Measurements from ENCODE around the gene KCNIP3.
A peak's percentile ranks its signal among the peaks of the same experiment; 100 is the strongest.
"Not testable (repeated sequence)": the region's sequence is repeated elsewhere in the genome, so short reads cannot be mapped to it uniquely, and the experiment has no call there.

Gene KCNIP3

GRCh38 chr2:95389245-95390119 lies 92.3 kb downstream of the KCNIP3 start:
- peak; percentile 30 for DNase-seq

DNA sequence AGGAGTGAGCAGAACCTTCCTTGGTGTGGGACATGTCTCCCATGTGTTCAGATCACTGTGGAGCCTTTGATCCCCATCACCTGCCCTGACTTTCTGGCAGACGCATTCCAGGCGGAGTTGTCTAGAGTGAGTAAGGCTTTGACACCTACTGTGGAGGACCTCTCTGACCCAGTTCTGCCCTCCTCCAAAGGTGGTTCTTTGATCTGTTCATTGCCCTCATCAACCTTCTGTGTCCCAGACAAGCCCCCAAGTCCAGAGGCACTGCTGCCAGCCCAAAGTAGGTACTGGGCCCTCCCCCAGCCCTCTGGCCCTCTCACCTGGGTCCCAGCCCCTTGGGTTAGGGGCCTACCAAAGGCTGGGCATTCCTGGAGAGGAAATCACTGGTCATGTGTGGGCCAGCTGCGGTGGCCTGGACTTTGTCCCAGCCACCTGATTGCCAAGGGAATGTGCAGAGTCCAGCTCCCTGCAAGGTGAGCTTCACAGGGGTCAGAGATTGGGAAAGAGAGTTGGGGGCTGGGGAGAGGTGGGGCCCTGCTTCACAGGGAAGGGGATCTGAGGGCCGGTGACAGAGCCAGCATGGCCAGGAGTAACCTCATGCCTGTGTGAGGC lies 93.2 kb downstream of the KCNIP3 start:
- DNase-seq = no peak

DNA sequence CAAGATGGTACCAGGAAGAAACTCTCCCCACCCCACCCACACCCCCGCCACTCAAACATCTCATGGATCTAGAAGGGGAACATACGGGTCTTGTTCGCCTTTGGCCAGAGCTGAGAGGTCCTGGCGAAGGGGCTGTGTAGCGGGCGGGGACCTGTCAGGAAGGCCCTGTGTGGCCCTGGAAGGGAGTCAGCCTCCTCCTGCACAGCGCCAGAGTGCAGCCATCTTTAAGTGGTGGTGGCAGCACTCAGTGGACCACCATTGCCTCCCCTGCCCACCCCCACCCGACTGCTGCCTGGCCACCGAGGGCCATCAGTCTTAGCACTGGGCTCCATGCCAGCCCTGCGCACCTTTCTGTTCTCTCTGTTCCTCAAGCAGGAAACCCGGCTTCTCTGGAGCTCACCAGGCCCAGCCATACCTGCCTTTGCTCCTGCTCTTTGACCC lies 93.8 kb downstream of the KCNIP3 start:
- DNase-seq = no peak

DNA sequence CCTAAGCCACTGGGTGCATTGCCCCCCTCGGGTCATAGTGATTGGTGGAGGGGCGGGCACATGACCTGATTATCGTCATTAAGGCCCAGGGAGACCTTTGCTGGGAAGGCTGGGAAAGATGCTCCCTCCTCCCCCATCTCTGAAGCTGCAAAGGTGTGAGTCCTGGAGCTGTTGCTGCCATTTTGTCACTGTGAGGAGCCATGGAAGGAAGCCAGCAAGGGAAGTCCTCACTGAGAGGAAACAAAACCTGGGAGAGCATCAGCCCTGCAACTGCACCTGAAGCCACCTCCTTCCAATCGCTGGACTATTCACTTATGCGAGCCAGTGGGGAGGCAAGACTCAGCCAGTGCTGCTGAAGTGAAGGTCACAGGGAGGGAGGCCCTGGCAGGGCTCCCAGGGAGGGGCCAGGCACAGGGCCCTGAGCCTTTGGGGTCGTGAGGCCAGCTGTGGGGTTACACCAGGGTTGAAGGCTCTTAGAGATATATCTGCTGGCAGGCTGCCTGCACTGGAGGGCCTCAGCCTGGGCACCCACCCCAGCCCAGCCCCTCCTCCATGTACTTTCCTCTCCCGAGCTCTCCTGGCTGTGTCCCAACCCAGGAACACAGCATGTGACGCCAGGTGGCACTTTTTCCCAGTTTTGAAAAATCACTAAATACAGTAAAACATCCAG lies 94.6 kb downstream of the KCNIP3 start:
- no peak for DNase-seq

DNA sequence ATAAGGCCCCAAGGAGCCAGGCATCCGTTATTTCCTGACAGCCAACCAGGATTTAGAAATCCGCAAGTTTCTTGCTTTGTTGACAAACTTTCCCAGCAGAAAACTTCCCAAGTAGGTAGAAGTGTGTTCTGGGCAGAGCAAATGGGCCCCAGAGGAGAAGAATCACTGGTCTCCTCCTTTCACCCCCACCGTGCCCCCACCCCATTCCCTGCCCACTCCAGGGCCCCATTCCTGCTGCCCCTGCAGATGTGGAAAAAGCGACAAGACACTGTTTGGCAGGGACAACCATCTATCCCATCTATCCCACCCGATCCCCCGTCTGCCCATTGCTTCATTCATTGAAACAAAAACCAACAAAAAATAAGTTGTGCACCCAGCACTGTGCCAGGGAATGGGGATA lies 95.2 kb downstream of the KCNIP3 start:
- no peak for DNase-seq

DNA sequence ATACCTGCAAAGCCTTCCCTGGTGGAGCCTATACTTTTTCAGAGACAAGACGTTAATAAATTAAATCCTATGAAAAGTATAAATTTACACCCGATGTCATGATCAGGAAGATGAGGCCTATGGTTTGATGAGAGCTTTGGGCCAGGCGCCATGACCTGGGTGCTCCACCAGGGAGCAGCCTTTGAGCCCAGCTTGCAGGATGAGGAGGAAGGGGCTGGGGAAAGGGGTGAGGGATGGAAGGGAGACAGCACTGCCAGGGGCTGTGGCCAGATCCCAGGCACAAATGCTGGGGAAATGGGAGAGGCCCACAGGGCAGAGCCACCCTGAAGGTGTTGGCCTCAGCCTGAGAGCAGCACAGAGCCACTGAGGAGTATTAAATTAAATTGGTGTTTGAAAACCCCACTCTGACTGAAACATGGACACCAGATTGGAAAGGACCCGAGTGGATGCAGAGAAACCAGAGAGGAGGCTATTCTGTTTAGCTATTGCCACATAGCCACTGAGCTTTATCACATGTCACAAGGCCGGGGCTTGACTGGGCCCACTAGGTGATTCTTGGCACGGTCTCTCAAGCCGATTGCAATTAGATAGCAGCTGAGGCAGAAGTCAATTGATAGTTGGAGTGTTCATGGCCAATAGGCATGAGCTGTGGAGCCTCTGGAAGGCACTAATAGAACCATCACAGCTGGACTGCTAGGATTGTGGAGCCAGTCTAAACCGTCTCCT lies 95.7 kb downstream of the KCNIP3 start:
- DNase-seq = no peak

DNA sequence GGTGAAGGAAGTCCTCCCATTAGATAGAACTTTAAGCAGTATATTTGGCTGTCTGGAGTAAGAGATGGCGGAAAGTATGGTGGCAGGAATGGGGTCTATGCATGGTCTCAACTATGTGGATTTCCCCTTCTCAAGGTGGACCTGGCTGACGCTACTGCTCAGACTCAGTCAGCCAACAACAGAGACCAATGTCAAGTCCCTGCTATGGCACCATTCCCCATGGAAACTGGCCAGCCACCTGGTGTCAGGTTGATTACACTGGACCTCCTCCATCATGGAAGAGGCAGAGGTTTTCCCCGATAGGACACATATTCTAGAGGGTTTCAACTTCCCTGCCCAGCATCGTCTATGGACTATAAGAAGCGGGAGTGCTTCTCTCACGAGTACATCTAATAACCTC lies 96.8 kb downstream of the KCNIP3 start:
- DNase-seq = no peak

DNA sequence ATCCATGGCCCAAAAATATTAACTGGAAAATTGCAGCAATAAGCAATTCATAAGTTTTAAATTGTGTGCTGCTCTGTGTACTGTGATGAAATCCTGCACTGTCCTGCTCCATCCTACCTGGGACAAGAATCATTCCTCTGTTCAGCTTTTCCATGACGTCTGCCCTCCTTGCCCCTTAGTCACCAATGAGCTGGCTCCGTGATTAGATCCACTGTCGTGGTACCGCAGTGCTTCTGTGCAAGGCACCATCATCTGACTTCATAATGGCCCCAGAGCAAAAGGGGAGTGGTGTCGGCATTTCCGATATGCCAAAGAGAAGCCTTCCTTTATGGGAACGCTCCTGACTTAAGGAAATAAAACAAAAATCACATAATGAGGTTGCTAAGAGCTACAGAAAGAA lies 101.9 kb downstream of the KCNIP3 start:
- no peak for DNase-seq

- DNase-seq = no peak
Observed at GRCh38 chr2:95401480-95401879, 104.3 kb downstream of the KCNIP3 start.

GRCh38 chr2:95402004-95402369 lies 104.8 kb downstream of the KCNIP3 start:
- DNase-seq = peak; percentile 3

GRCh38 chr2:95402370-95403203 lies 105.4 kb downstream of the KCNIP3 start, which contains the start of gene FAHD2A:
TSS of gene FAHD2A (plus strand) at chr2:95402708. CDS start at chr2:95405559, 2,851 bp downstream.
- DNase-seq = peak; percentile 91

GRCh38 chr2:95403204-95403721 lies 106.1 kb downstream of the KCNIP3 start:
- DNase-seq = peak; percentile 41

DNA sequence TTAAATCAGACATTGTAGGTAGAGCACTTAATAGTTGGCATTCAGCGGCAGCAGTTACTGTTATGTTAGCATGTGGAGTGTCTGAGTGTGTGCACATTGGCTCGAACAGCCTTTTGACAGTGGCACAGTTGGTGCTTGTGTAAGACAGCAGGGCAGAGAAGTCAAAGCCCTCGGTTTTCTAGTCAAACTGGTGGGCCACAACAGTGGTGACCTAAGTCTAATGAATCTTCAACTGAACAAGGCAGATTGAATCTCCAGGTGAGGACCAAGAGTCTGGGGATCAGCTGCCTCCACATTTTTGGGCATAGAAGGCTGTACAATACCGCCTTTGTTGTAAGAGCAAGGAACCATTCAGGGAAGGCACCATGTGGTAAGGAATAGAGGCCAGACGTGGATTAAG lies 106.7 kb downstream of the KCNIP3 start:
- DNase-seq = not testable (repeated sequence)

DNA sequence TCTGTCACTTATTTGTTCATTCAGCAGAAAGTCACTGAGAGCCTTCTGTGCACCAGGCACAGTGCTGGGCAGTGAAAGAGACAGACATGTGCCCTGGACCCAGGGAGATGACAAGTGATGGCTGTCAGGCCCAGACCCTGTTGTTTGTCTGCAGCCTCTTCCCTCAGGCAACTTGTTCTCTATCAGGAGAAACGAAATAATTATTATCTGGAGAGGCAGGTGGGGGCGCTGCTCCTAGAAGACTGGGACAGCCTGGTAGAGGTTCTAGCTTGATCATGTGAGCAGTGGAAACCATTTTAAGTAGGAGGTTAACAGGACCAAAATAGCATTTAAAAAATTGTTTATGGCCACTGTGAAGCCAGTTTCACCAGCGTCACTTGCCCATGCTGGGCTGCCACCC lies 107.5 kb downstream of the KCNIP3 start:
- DNase-seq = not testable (repeated sequence)

- DNase-seq = not testable (repeated sequence)
Observed at GRCh38 chr2:95411239-95411638, 114.1 kb downstream of the KCNIP3 start.

DNA sequence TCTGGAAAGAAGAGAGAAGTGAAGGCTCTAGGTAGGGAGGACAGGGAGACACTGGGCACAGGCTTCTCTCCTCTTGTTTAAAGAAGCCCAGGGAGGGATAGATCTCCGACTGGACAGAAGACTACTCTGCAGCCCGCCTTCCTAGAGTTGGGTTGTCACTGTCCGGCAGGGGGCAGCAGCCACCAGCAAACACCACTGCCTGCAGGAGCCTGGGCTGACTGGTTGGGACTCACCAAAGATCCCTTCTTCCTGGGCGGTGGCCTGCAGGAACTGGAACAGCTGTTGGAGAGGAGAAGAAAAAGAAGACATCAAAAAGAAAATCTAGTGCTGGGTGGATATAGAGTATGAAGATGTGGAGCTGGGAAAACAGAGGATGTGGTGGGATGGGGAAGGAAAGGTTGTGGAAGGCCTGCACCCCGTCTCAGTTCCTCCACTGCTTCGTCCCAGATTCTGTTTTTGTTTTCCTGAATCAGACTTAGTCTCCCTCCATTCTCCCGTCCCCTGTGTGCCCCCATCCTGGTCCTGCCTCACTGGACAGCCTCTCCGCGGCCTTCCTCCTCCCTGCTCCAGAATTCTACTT lies 117.0 kb downstream of the KCNIP3 start:
- peak; percentile 58 for DNase-seq

DNA sequence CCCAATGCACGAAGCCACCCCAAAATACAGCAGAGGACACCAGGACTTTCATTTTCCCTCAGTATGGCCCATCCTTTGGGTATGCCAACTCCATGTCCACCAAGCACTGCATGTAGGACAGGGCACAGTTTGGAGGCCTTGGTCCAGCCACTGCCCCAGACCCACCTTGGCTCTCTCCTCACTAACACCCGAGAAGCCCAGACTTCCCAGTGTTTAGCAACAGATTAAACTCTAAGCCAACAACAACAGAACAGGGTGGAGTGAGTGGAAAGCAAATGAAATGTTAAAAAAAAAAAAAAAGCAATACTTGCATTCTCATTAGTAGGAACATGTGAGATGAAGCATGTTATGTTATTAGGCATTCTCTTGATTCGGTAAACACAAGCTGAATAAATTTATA lies 118.0 kb downstream of the KCNIP3 start:
- not testable (repeated sequence) for DNase-seq

DNA sequence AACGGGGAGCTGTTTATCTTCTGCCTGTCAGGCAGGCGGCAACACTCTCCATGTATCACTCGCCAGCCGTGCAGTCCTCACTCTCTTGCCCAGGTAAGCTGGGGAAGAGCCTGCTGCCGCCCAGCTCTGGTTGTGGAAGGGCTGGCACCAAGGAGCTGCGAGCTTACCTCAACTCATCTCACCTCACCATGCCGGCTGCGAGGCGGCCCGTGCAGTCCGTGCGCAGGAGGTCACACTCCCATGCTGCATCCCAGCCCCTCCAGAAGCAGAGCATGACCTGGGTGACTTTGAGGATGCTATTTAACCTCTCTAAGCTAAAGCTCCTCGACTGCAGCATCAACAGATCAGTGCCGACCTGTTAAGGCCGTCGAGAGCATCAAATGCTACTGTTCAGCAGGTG lies 118.4 kb downstream of the KCNIP3 start:
- DNase-seq = not testable (repeated sequence)

- DNase-seq = not testable (repeated sequence)
Observed at GRCh38 chr2:95427196-95427867, 130.2 kb downstream of the KCNIP3 start.

DNA sequence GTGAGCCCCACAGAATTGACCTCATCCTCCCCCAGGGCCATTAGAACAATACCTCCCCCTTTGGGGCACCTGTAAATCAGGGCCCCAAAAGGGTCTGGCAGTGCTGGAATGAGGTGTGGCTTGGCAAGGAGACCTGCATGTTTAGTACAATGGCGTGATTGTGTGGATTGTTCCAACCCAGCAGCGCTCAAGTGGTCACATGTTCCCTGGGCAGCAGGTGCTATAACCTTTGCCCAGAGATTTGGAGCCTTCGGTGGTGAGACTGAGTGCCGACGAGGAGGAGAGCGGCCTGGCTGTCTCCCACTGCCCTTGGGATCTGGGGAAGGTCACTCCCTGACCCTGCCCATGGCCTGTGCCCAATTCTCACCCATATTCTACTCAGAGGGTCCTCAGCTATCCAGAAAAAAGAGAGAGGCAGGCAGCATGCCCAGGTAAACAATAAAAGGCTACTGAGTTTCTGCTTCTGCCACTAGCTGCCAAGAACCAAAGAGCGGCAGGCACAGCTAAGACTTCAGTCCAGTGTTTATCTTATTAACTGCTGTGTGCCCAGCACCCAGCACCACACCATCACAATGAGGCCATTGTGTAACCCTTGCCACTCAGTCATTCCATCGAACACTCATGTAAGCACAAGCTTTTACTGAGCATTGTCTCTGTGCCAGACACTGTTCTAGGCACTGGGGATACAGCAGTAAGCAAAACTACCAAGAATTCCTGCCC lies 132.8 kb downstream of the KCNIP3 start:
- not testable (repeated sequence) for DNase-seq
